ENCODE measurements around the gene TXN2.
"Not testable (repeated sequence)": the region's sequence is repeated elsewhere in the genome, so short reads cannot be mapped to it uniquely, and the experiment has no call there.

DNA sequence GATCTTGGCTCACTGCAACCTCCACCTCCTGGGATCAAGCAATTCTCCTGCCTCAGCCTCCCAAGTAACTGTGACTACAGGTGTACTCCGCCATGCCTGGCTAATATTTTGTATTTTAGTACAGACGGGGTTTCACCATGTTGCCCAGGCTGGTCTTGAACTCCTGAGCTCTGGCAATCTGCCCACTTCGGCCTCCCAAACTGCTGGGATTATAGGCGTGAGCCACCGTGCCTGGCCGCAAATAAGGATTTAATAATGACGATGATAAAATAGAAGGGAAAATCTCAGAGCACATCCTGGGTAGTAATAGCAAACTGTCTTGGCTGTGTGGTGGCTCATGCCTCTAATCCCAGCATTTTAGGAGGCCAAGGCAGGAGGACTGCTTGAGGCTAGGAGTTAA is 30.5 kb downstream of the TXN2 start:
- TF ChIP-seq, protein P1, sequence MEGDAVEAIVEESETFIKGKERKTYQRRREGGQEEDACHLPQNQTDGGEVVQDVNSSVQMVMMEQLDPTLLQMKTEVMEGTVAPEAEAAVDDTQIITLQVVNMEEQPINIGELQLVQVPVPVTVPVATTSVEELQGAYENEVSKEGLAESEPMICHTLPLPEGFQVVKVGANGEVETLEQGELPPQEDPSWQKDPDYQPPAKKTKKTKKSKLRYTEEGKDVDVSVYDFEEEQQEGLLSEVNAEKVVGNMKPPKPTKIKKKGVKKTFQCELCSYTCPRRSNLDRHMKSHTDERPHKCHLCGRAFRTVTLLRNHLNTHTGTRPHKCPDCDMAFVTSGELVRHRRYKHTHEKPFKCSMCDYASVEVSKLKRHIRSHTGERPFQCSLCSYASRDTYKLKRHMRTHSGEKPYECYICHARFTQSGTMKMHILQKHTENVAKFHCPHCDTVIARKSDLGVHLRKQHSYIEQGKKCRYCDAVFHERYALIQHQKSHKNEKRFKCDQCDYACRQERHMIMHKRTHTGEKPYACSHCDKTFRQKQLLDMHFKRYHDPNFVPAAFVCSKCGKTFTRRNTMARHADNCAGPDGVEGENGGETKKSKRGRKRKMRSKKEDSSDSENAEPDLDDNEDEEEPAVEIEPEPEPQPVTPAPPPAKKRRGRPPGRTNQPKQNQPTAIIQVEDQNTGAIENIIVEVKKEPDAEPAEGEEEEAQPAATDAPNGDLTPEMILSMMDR (IDR thresholded peaks at IDR 0.05; ENCODE audit: low read depth, low read length, poor library complexity, severe bottlenecking) = not testable (repeated sequence)
- not testable (repeated sequence) for TF ChIP-seq EZH2phosphoT487 (IDR thresholded peaks at IDR 0.05; ENCODE audit: borderline replicate concordance, low read length)
